Activated T-cell treated with anti-CD3 and anti-CD28 coated beads for 48 hours (primary cell): ENCODE measurements around the gene AKAIN1.

Experiments
- DNase-seq: peaks from one replicate; pipeline ENCODE4 v3.0.0-alpha.2; 2020; ENCODE audit warnings: low read depth

The AKAIN1 gene

GRCh38 chr18:5093902-5094301, 103.2 kb downstream of the AKAIN1 start:
- no peak for DNase-seq
